DOHH2 (cell line): ENCODE data around the gene MAP3K5.

Experiments used
- H3F3A ChIP-seq: fragments of 200-600 bp; sonication (generic), shearing (Covaris generic); 2 replicates; pipeline ENCODE4 v1.6.0; 2016; ENCODE audit warnings: antibody characterized with exemption, mild to moderate bottlenecking; ENCODE audit not compliant: control insufficient read depth, insufficient read depth
- H3K27ac ChIP-seq: fragments of 200-600 bp; sonication (generic); 2 replicates; pipeline ENCODE4 v1.5.1; 2014; ENCODE audit warnings: low read depth, mild to moderate bottlenecking, low read length, moderate library complexity
- H3K27me3 ChIP-seq: fragments of 200-600 bp; sonication (generic); 2 replicates; pipeline ENCODE4 v1.6.1; 2014; ENCODE audit warnings: mild to moderate bottlenecking, low read length, mixed read lengths; ENCODE audit not compliant: control insufficient read depth
- H3K36me3 ChIP-seq: fragments of 200-600 bp; sonication (generic); 2 replicates; pipeline ENCODE4 v1.6.1; 2014; ENCODE audit warnings: mild to moderate bottlenecking, low read length, moderate library complexity, mixed read lengths; ENCODE audit not compliant: control insufficient read depth
- H3K4me1 ChIP-seq: fragments of 200-600 bp; sonication (generic); 2 replicates; pipeline ENCODE4 v1.6.1; 2014; ENCODE audit warnings: mild to moderate bottlenecking, low read length, mixed read lengths; ENCODE audit not compliant: control insufficient read depth
- H3K4me2 ChIP-seq: fragments of 200-600 bp; sonication (generic); 2 replicates; pipeline ENCODE4 v1.6.0; 2014; ENCODE audit warnings: mild to moderate bottlenecking, low read length, moderate library complexity
- H3K4me3 ChIP-seq: fragments of 200-600 bp; sonication (generic); 2 replicates; pipeline ENCODE4 v1.5.1; 2014; ENCODE audit warnings: mild to moderate bottlenecking, low read length, mixed read lengths
- H3K79me2 ChIP-seq: fragments of 200-600 bp; sonication (generic); 2 replicates; pipeline ENCODE4 v1.6.1; 2014; ENCODE audit warnings: mild to moderate bottlenecking, low read length, mixed read lengths; ENCODE audit not compliant: control insufficient read depth
- H3K9me2 ChIP-seq: fragments of 200-600 bp; sonication (generic); replicated peaks from 2 replicates; pipeline ENCODE4 v1.6.1; 2014; ENCODE audit warnings: mild to moderate bottlenecking, low read length, mixed read lengths; ENCODE audit not compliant: control insufficient read depth
- H3K9me3 ChIP-seq: fragments of 200-600 bp; sonication (generic); 2 replicates; pipeline ENCODE4 v1.6.1; 2014; ENCODE audit warnings: antibody characterized with exemption, low read length, mixed read lengths; ENCODE audit not compliant: control insufficient read depth, insufficient read depth
- H4K20me1 ChIP-seq: fragments of 200-600 bp; sonication (generic); 2 replicates; pipeline ENCODE4 v1.6.0; 2014; ENCODE audit warnings: low read depth, mild to moderate bottlenecking, antibody characterized with exemption, low read length, moderate library complexity; ENCODE audit not compliant: control insufficient read depth, insufficient read depth
- CTCF ChIP-seq: fragments of 200-600 bp; sonication (generic); IDR thresholded peaks from one replicate; pipeline ENCODE4 v1.5.1; 2014; ENCODE audit warnings: antibody characterized with exemption, mild to moderate bottlenecking, low read depth, low read length; ENCODE audit not compliant: poor library complexity, severe bottlenecking
- EZH2phosphoT487 ChIP-seq: fragments of 200-600 bp; sonication (generic); IDR thresholded peaks from 2 replicates; pipeline ENCODE4 v1.6.1; 2017; ENCODE audit warnings: borderline replicate concordance, mild to moderate bottlenecking, antibody characterized with exemption, low read length, moderate library complexity, mixed read lengths

MAP3K5 gene

GRCh38 chr6:136745300-136745699 lies 47.0 kb downstream of the MAP3K5 start:
- Histone ChIP-seq H3F3A (no peaks in the 10 kb centered on the region), H3K9me3 (no peaks in the 10 kb centered on the region), H3K79me2 (no peaks in the 10 kb centered on the region), H3K9me2 (no peaks in the 10 kb centered on the region), H3K4me2 (no peak overlapping the region), H3K27me3 (no peaks in the 10 kb centered on the region), H3K27ac (no peak overlapping the region), H3K36me3 (no peaks in the 10 kb centered on the region), H3K4me1 (no peaks in the 10 kb centered on the region), H3K4me3 (no peak overlapping the region), H4K20me1 (no peaks in the 10 kb centered on the region)
- no peak for TF ChIP-seq EZH2phosphoT487
- no peak for TF ChIP-seq CTCF

DNA sequence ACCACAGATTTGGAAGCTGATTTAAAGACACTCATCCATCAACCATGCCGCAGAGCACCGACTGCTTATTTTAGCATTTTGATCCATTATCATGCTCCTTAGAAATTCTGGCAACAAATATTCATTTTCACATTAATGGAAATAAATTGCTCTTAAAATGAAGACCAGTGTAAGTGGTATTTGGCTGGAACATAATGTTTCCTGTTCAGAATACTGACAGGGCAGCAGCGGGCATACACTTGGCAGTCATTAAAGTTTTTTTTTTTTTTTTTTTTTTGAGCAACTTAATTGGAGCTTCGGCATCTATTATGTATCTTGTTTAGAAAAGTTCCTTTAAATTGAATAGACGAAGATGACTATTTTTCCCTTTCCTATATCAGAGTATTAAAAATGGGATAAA lies 47.4 kb downstream of the MAP3K5 start:
- Histone ChIP-seq H3K4me3 (no peak overlapping the region), H3K4me1 (no peaks in the 10 kb centered on the region), H3K27ac (no peak overlapping the region), H4K20me1 (no peaks in the 10 kb centered on the region), H3K79me2 (no peaks in the 10 kb centered on the region), H3K27me3 (no peaks in the 10 kb centered on the region), H3K36me3 (no peaks in the 10 kb centered on the region), H3K4me2 (no peak overlapping the region), H3K9me2 (no peaks in the 10 kb centered on the region), H3F3A (no peaks in the 10 kb centered on the region), H3K9me3 (no peaks in the 10 kb centered on the region)
- TF ChIP-seq CTCF (no peak), EZH2phosphoT487 (no peak)

GRCh38 chr6:136742125-136742524 lies 50.2 kb downstream of the MAP3K5 start:
- no peaks in the 10 kb centered on the region for H3K36me3 ChIP-seq
- no peaks in the 10 kb centered on the region for H3K9me2 ChIP-seq
- no peaks in the 10 kb centered on the region for H3K79me2 ChIP-seq
- H3K27me3 ChIP-seq, result no peaks in the 10 kb centered on the region
- TF ChIP-seq CTCF, result no peak
- H3K4me2 ChIP-seq, result no peak overlapping the region
- no peaks in the 10 kb centered on the region for H3F3A ChIP-seq
- no peaks in the 10 kb centered on the region for H4K20me1 ChIP-seq
- no peaks in the 10 kb centered on the region for H3K9me3 ChIP-seq
- H3K27ac ChIP-seq, result no peak overlapping the region
- no peaks in the 10 kb centered on the region for H3K4me1 ChIP-seq
- no peak overlapping the region for H3K4me3 ChIP-seq
